Spleen (tissue), 10 donors: ENCODE data around the gene ANTXR2. TPM values are rescaled to one million over a fixed set of nuclear protein-coding genes. Genes with fewer than 3 reads are reported as not detected.

Experiments
- polyA plus RNA-seq, 3 donors: library from polyadenylated mRNA; stranded (reverse); fragments of 200-250 nt; gene quantifications; one replicate each; pipeline ENCODE4 v1.2.1, GENCODE V29; 2013
- total RNA-seq, 7 donors: library from RNA; depleted of rRNA in 3 of 7; stranded (reverse); fragments of >200 nt in 3 of 7; fragmentation: NEBNext Ultra II Directional in 4 of 7; extraction: Animal tissue kit (Norgen Biotek cat#: 25700) in 4 of 7; gene quantifications; one replicate each; pipeline versions ENCODE4 v1.1.0 to v1.2.1, GENCODE V29; 2016 to 2021
- donor health status: healthy with polysubstance abuse.
- donor health status: DM: no; HTN: no; CAD: no; lungs with moderate emphysema.
- donor health status: DM: no; HTN: no; CAD: no.
- donor health status: Bipolar disorder and iron deficiency.
- donor health status: healthy.
- donor health status: DM: no; HTN: no; CAD: no.
- donor health status: DM: yes; HTN: yes; CAD: no.

The ANTXR2 gene
- total and polyA plus RNA-seq, 10 donors: 3.7 to 56.3 (median 37.3) TPM

Other genes starting within 250 kb of the ANTXR2 start
- 1 to 10 TPM; 2.7 to 5.1 (median 3.4) TPM for gene PRDM8, start 124.3 kb upstream of the ANTXR2 start, total RNA-seq
- 1 to 10 TPM in 2 of 3 donors, under 1 TPM in 1; 0.99 to 1.9 (median 1.2) TPM for gene PRDM8, start 124.3 kb upstream of the ANTXR2 start, polyA plus RNA-seq
- under 1 TPM in 1 of 7 donors, not detected in 6; 0.06 TPM for gene FGF5, start 193.4 kb upstream of the ANTXR2 start, total RNA-seq
- gene FGF5, start 193.4 kb upstream of the ANTXR2 start, polyA plus RNA-seq: not detected